Activated CD4-positive, alpha-beta T cell treated with anti-CD3 and anti-CD28 coated beads for 48 hours (primary cell): ENCODE results near the gene KRTAP2-4.
"Not testable (repeated sequence)": the region's sequence is repeated elsewhere in the genome, so short reads cannot be mapped to it uniquely, and the experiment has no call there.

ENCODE experiments used
- DNase-seq: peaks from one replicate; pipeline ENCODE4 v3.0.0-alpha.2; 2020

Gene KRTAP2-4

GRCh38 chr17:41071606-41072360 lies 6.1 kb upstream of the KRTAP2-4 start:
- DNase-seq = no peak

GRCh38 chr17:41069031-41069430 lies 3.4 kb upstream of the KRTAP2-4 start:
- no peak for DNase-seq

GRCh38 chr17:41067281-41067680 lies 1.6 kb upstream of the KRTAP2-4 start:
- no peak for DNase-seq

- not testable (repeated sequence) for DNase-seq
These were observed 526 bp downstream of the KRTAP2-4 start for GRCh38 chr17:41065016-41065689.

GRCh38 chr17:41064301-41064700 lies 1.4 kb downstream of the KRTAP2-4 start:
- DNase-seq = no peak

- DNase-seq = no peak
These were observed 2.2 kb downstream of the KRTAP2-4 start for GRCh38 chr17:41063449-41063848.

GRCh38 chr17:41061964-41062363 lies 3.7 kb downstream of the KRTAP2-4 start:
- no peak for DNase-seq

GRCh38 chr17:41060052-41060604 lies 5.6 kb downstream of the KRTAP2-4 start, which contains the start of gene KRTAP2-3:
Gene KRTAP2-3 (minus strand): TSS chr17:41060114. CDS start chr17:41060050, 64 bp downstream.
- DNase-seq = no peak

GRCh38 chr17:41059276-41060051 lies 6.2 kb downstream of the KRTAP2-4 start:
- DNase-seq = not testable (repeated sequence)

- no peak for DNase-seq
These were observed 6.9 kb downstream of the KRTAP2-4 start for GRCh38 chr17:41058741-41059140.

- DNase-seq = no peak
These were observed 8.1 kb downstream of the KRTAP2-4 start for GRCh38 chr17:41057547-41057946.

GRCh38 chr17:41055130-41055529 lies 10.5 kb downstream of the KRTAP2-4 start, which contains the start of gene KRTAP2-2:
Gene KRTAP2-2 (minus strand): TSS chr17:41055230. CDS start chr17:41055211, 19 bp downstream.
- DNase-seq = not testable (repeated sequence)

GRCh38 chr17:41054556-41054955 lies 11.1 kb downstream of the KRTAP2-4 start:
- DNase-seq = not testable (repeated sequence)

- no peak for DNase-seq
These were observed 11.7 kb downstream of the KRTAP2-4 start for GRCh38 chr17:41054025-41054424.

GRCh38 chr17:41052566-41052965 lies 13.1 kb downstream of the KRTAP2-4 start:
- DNase-seq = no peak

GRCh38 chr17:41049110-41049509 lies 16.6 kb downstream of the KRTAP2-4 start:
- DNase-seq = no peak

- DNase-seq = no peak
These were observed 17.2 kb downstream of the KRTAP2-4 start for GRCh38 chr17:41048441-41048840.

GRCh38 chr17:41046735-41047465 lies 18.8 kb downstream of the KRTAP2-4 start, which contains the start of gene KRTAP2-1:
Gene KRTAP2-1 (minus strand): TSS chr17:41047316. CDS start chr17:41047267, 49 bp downstream.
- not testable (repeated sequence) for DNase-seq

- no peak for DNase-seq
These were observed 22.7 kb downstream of the KRTAP2-4 start for GRCh38 chr17:41042953-41043352.

- DNase-seq = not testable (repeated sequence)
These were observed 24.7 kb downstream of the KRTAP2-4 start, which contains the start of gene KRTAP1-1 for GRCh38 chr17:41040783-41041571. Gene KRTAP1-1 (minus strand): TSS chr17:41041450. CDS start chr17:41041397, 53 bp downstream.

- DNase-seq = no peak
These were observed 27.8 kb downstream of the KRTAP2-4 start for GRCh38 chr17:41037853-41038350.
